Measurements from ENCODE around the gene FARP1.

The FARP1 gene

GRCh38 chr13:98280176-98280510, 137.2 kb downstream of the FARP1 start:
- Histone ChIP-seq H3K36me3 (ENCODE audit: insufficient read depth) (no peaks in the 10 kb centered on the region), H3K4me1 (ENCODE audit: low read depth, poor library complexity, severe bottlenecking) (no peaks in the 10 kb centered on the region), H2AFZ (ENCODE audit: low read depth) (no peak overlapping the region), H3K4me2 (no peak overlapping the region), H3K27ac (no peak overlapping the region), H3K79me2 (ENCODE audit: insufficient read depth, low read depth) (no peaks in the 10 kb centered on the region), H3K4me3 (IDR thresholded peaks at IDR 0.05; ENCODE audit: insufficient read depth, low read depth, low read length) (no peak overlapping the region), H4K20me1 (ENCODE audit: insufficient read depth) (no peaks in the 10 kb centered on the region), H3K9ac (no peak overlapping the region), H3K27me3 (ENCODE audit: insufficient read depth, low read depth) (no peaks in the 10 kb centered on the region)
- no peak for TF ChIP-seq CTCF (conservative IDR thresholded peaks at IDR 0.05; ENCODE audit: low read depth, low read length)

GRCh38 chr13:98284679-98285078, 141.8 kb downstream of the FARP1 start:
- no peaks in the 10 kb centered on the region for H4K20me1 ChIP-seq (ENCODE audit: insufficient read depth)
- H3K9ac ChIP-seq: no peak overlapping the region
- H3K36me3 ChIP-seq (ENCODE audit: insufficient read depth): no peaks in the 10 kb centered on the region
- TF ChIP-seq CTCF (conservative IDR thresholded peaks at IDR 0.05; ENCODE audit: low read depth, low read length): no peak
- no peaks in the 10 kb centered on the region for H3K79me2 ChIP-seq (ENCODE audit: insufficient read depth, low read depth)
- H3K4me3 ChIP-seq (IDR thresholded peaks at IDR 0.05; ENCODE audit: insufficient read depth, low read depth, low read length): no peak overlapping the region
- H3K4me1 ChIP-seq (ENCODE audit: low read depth, poor library complexity, severe bottlenecking): no peaks in the 10 kb centered on the region
- H2AFZ ChIP-seq (ENCODE audit: low read depth): no peak overlapping the region
- no peak overlapping the region for H3K4me2 ChIP-seq
- H3K27ac ChIP-seq: no peak overlapping the region
- no peaks in the 10 kb centered on the region for H3K27me3 ChIP-seq (ENCODE audit: insufficient read depth, low read depth)

GRCh38 chr13:98285317-98285716, 142.4 kb downstream of the FARP1 start:
- H3K4me2 ChIP-seq: no peak overlapping the region
- no peaks in the 10 kb centered on the region for H3K79me2 ChIP-seq (ENCODE audit: insufficient read depth, low read depth)
- no peak overlapping the region for H3K4me3 ChIP-seq (IDR thresholded peaks at IDR 0.05; ENCODE audit: insufficient read depth, low read depth, low read length)
- no peaks in the 10 kb centered on the region for H3K4me1 ChIP-seq (ENCODE audit: low read depth, poor library complexity, severe bottlenecking)
- no peak overlapping the region for H3K27ac ChIP-seq
- H3K9ac ChIP-seq: no peak overlapping the region
- no peaks in the 10 kb centered on the region for H3K36me3 ChIP-seq (ENCODE audit: insufficient read depth)
- no peak overlapping the region for H2AFZ ChIP-seq (ENCODE audit: low read depth)
- no peak for TF ChIP-seq CTCF (conservative IDR thresholded peaks at IDR 0.05; ENCODE audit: low read depth, low read length)
- H4K20me1 ChIP-seq (ENCODE audit: insufficient read depth): no peaks in the 10 kb centered on the region
- H3K27me3 ChIP-seq (ENCODE audit: insufficient read depth, low read depth): no peaks in the 10 kb centered on the region

- no peak for TF ChIP-seq CTCF (conservative IDR thresholded peaks at IDR 0.05; ENCODE audit: low read depth, low read length)
- Histone ChIP-seq H3K4me3 (IDR thresholded peaks at IDR 0.05; ENCODE audit: insufficient read depth, low read depth, low read length) (no peak overlapping the region), H3K27ac (no peak overlapping the region), H3K4me2 (no peak overlapping the region), H3K4me1 (ENCODE audit: low read depth, poor library complexity, severe bottlenecking) (no peaks in the 10 kb centered on the region), H3K9ac (no peak overlapping the region), H3K36me3 (ENCODE audit: insufficient read depth) (no peaks in the 10 kb centered on the region), H2AFZ (ENCODE audit: low read depth) (no peak overlapping the region), H3K27me3 (ENCODE audit: insufficient read depth, low read depth) (no peaks in the 10 kb centered on the region), H4K20me1 (ENCODE audit: insufficient read depth) (no peaks in the 10 kb centered on the region), H3K79me2 (ENCODE audit: insufficient read depth, low read depth) (no peaks in the 10 kb centered on the region)
Observed at GRCh38 chr13:98285852-98286594, 143.1 kb downstream of the FARP1 start.
